GM21825 (cell line): ENCODE results near the gene INPP4B.
"Not testable (repeated sequence)": the region's sequence is repeated elsewhere in the genome, so short reads cannot be mapped to it uniquely, and the experiment has no call there.

ENCODE experiments used
- ATAC-seq: cut with Tn5 transposase; IDR thresholded peaks from one replicate; pipeline ENCODE4 v1.9.1; 2021; ENCODE audit warnings: mild to moderate bottlenecking, moderate library complexity; ENCODE audit not compliant: unreplicated experiment

INPP4B gene

DNA sequence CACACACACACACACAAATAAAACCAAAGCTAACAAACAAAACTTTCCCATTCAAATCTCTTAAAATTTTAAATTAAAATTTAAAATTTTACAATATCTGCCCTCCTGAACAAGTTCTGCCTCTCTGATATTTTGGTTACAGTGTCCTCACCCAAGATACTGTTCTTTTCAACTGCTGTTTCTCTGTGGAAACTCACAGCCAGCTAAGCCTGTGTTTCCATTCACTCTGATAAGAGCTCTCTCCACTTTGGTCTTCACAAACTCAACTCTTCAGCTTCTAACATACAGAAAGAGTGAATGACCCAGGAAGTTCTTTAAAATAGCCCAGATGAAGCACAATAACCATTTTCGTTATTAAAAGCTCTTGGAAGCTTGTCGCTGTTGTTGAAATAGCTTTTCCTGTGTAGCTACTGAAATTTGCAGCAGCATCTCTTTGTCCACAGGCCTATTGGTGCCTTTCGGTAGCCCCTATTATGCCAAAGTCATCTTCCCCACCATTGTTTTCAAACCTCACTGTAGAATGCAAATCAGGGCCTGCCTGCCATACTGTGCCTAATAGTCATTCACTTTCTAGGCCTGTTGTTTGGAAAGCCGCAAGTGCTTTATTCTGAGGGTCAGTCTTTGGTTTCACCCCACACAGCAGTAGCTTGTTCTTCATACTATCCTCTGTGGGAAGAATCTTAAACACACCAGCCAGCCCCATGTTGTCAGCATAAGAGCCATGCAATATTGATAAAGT lies 19.4 kb downstream of the INPP4B start:
- ATAC-seq, result no peak

DNA sequence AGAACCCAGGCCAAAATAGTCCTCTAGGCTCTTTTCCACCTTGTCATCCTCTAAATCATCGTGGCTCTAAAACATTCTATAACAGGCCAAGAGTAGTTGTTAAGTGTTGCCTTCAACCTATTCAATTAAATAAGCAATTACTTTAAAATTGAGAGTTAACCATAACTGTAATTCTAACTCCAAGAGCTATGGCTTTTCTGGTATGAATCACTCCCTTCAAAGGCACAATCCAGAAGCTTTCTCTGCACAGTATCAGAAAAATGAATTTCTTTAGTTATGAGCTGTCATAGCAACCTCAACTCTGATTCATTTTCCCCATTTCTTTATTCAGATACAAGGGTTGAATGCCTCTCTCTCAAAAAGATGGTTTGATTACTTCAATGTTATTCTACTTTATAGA lies 21.7 kb downstream of the INPP4B start:
- no peak for ATAC-seq

DNA sequence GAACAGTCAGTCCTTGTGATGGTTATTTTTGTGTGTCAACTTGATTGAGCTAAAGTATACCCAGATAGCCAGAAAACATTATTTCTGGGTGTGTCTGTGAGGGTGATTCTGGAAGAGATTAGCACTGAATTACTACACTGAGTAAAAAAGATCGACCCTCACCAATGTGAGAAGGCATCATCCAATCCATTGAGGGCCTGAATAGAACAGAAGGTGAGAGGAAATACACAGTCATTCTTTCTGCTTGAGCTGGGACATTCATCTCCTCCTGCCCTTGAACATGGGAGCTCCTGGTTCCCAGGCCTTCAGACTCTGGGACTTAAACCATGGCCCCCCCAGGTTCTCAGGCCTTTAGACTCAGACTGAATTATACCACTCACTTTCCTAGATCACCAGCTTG lies 22.3 kb downstream of the INPP4B start:
- no peak for ATAC-seq

DNA sequence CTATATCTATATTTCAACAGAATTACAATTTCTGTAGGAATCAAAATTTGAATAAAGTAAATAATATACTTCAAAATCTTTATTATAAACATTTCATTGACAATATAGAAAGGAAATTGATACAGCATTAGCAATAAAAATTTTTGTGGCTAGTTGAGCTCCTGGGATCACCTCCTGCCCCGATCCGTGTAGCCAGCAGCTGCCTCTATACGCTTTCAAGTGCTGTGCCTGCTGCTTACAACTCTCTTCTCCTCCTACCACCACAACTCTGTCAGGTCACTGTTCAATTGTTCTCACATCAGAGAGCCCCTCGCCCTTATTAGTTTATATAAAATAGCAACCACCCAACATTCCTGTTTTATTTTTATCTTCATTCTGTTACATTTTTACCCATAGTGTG lies 27.6 kb downstream of the INPP4B start:
- no peak for ATAC-seq

DNA sequence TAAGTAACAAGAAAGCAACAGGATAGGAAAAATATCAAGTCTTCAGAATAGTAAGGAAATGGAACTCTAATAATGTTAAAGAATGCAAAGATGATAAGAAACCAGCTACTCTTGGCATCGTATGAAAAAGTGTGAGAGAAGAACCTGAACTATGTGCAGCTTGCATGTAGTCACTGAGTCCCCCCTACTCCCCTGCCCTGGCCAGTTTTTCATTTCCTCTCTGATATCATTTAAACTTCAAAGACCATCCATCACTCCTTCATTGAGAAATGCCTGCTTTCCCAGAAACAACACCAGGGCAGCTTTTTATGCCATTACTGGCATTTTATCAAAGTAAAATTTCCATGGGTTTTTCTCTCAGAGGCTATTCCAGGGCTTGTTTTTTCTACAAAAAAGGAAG lies 28.1 kb downstream of the INPP4B start:
- ATAC-seq, result no peak

DNA sequence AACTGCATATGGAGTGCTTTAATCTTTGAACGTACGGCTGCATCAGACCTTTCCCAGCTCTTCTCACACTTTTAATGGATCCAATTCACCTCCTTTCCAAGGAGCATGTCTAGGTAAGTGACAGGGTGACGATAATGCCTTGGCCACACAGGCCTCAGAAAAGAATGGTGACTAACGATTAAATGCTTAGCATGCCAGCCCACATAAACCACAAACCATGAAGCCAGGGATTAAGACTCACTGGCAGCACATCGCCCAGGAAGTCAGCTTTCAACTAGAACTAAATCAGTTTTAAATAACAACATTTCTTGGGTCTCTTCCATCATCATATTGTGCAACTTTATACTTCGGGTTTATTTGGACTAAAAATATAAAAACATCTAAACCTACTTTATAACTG lies 28.7 kb downstream of the INPP4B start:
- ATAC-seq, result no peak

DNA sequence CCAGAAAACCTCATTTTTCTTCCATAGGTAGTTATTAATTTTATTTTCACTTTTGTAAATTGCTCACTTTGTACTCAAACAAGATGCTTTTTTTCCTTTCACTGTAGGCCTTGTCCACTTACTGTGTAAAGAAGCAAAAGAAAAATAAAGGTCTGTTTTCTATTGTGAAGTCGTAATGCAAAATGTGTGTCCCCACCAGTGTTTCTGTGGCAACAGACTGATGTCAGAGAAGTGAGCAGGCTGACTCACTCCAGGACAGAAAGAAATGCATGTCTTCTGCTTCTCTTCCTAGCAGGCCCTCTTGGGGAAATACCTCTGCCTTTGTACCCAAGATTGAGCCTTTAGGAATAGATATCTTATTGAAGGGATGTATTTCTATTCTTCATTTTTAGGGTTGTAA lies 30.3 kb downstream of the INPP4B start:
- no peak for ATAC-seq

DNA sequence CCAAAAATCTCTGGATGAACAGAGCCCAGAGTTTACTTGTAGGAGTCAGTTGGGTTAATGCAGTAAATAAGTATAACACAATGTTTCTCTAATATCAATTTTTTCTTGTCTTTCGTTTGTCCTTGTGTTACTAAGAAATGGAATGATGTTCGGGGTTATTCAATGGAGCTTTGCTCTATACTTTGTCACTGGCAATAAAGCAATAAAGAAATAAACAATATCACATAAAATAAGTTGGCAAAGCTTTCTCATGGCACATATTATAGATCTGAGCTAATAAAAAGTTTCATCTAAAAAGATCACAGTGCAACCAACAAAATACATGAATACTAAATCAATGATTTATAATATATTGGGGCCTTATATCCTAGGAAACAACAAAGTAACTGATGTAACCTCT lies 32.7 kb downstream of the INPP4B start:
- ATAC-seq, result no peak

DNA sequence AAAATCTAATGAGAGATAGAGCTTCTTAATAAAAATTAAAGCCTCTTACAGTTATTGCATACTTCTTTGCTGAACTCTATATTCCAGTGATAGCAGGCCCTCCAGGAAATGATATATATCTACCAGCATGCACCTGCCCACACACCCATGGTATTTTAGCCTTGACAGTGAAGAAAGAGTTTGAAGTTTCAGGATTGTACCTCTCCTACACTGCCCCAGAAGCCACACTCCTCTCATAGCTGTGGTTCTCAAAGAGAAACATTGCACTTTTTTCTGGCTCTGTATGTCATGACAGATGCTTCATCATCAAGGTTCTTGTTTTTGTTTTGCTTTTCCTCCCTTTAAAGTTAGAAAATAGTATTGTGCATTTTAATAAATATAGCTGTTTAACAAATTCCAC lies 34.0 kb downstream of the INPP4B start:
- ATAC-seq, result no peak

DNA sequence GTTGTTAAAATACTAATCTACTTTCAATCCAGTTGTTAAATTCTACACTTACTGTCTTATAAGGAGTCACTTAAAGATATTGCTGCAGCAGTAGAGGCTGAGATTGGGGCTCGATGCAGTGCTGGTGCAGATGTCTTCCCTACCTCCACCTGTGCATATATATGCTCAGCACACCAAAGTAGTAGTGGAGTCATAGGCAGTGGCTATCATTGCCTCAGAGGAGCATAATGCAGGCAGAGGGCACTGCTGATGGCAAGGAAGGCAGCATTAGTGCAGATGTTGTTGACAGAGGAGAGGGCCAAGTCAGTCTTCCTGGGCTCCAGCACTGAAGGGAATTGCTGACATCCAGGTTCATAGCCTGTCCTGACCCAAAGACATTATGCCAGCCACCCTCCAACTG lies 35.1 kb downstream of the INPP4B start:
- ATAC-seq, result no peak

DNA sequence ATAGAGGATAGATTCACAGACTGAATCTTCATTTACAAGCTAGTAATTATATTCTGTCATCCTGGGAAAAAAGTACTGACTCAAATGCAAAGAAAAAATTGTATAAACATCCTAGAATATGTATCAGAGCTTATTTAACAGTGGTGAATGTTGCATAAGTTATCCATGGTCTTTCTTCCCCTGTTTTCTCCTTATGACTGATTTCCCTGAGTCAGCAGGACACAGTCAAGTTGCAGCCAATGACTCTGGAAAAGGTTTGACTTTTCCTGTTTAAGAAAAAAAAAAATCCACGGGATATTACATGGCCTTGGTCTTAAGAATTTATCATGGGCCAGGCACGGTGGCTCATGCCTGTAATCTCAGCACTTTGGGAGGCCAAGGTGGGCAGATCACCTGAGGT lies 36.5 kb downstream of the INPP4B start:
- ATAC-seq, result no peak

DNA sequence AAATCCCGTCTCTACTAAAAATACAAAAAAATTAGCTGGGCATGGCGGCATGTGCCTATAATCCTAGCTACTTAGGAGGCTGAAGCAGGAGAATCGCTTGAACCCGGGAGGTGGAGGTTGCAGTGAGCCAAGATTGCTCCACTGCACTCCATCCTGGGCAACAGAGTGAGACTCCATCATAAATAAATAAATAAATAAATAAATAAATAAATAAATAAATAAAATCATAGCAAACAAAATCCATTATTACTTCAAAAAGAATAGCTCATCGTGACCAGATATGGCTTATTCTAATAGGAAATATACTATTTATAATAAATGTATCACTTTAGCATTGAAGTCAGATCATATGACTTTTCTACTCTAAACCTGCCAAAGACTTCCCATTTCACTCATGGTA lies 42.2 kb downstream of the INPP4B start:
- not testable (repeated sequence) for ATAC-seq

DNA sequence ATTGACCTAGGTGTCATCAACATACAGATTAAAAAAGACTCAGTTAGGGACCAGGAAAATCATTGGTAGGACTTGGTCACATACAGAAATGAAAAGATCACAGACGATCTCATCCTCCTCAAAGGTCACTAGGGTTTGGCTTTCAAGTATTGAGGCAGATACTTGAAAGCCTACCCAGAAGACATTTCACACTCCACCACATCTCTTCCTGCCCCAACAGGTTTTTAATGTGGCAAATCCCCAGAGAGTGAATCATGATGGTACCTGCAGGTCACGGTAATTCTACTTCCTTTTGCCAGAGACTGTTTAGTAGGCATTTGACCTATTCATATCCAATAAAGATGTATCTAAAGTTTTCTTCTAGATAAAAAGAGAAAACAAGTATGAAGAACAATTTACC lies 44.1 kb downstream of the INPP4B start:
- no peak for ATAC-seq

DNA sequence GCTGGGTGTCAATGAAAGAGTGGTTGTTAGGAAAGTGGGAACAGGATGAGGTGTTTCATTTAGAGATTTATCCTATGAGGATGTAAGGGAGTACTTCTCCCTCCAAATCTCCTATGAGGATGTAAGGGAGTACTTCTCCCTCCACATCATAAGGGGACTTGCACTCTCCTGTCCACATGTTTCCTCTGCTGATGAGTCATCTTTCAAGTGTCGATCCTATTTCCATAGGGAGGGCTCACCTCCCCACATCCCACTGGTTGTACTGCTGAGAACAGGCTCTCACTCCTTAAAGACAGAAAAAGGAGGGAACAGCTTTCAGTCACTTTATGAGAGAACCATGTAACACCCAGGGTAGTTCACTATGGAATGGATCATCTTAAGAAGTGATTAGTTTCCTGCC lies 65.0 kb downstream of the INPP4B start:
- no peak for ATAC-seq

DNA sequence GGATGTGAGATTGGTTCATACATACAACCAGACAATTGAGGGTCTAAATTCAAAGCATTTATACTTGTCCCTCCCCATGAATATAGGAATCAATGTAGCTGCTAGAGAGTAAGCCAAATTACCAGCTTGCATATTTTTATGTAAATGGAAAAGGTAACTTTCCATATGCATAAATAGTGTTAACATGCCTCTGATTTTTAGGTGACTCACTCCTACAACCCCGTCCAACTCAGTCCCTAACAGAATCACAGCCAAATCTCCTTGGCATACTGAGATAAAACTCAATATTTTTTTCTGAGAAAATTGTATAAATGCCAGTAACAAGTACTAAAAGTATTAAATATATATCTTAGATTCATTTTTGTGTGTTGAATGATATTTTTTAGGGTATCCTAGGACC lies 67.2 kb downstream of the INPP4B start:
- ATAC-seq, result no peak

DNA sequence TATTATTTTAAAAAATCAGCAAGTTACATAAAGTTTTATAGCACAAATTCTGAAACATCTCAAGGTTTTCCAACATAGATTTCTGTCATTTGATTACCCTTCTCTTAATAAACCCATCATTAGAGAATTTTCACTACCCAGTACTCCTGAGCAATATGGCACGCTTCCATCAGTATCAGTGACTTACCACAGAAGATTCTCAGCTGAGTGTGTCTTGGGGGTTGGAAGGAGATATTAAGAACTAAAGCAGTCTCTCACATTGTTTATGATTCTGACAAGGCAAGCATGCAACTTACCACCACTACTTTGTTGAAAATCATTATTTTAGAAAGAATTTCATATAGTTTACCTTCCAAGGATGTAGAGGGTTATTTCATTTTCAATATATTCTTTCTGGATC lies 67.7 kb downstream of the INPP4B start:
- ATAC-seq, result no peak

DNA sequence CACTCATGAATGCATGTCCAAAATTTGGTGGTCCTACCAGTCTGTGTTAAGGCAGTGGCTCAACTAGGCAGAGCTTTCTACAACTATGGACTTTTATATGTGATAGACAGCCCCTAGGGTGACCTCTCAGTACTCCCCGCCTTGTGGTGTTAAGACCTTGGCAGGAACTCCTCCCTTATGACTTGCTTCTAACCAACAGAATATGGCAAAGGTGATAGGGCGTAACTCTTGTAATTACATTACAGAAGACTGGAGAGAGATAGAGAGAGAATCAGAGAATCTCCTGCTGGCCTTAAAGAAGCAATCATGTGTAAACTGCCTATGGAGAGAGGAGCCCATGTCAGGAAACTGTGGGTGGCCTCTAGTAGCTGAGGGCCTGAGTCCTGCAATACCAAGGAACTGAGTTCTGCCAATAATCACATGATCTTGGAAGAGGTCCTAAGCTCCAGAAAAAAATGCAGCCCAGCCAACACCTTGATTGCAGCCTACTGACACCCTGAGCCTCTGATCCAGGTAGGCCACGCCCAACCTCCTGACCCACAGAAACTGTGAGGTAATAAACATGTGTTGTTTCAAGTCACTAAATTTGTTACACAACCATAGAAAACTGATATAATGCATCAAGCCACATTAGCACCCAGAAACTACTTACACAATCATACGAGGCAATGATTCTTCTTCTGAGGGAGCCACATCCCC lies 68.9 kb downstream of the INPP4B start:
- no peak for ATAC-seq

DNA sequence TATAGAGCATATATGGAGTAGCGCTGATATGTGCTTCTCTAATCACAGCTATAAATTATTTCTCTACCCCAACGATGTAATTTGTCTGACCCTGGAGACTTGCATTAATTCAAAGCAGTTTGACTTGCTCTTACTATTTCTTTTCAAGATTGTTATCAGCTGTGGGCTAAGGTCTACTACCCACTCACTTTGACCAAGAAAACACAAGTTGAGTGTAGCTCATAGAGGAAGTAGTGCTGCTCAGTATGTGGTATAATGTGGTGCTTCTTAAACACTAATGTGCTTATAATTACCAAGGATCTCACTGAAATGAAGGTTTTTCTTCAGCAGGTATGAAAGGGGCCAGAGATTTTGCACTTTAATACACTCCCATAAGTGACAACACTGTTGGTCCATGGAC lies 70.1 kb downstream of the INPP4B start:
- ATAC-seq, result no peak

DNA sequence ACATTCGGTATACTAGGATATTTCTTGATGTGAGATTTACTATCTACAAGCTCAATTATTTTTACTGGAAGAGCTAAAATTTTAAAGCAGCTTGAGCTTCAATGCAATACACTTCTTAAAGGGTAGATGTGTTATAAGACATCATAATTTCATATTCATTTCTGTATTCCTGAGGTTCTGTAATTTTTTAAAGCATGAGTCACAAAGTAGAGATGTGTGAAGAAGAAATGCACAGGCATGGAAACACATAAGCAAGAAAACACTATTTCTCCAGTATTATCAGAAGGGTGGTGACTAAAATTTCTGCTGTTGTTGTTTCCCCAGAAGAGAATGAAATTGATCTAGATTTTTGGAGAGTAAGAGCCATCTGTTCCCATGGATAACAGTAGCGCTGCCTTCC lies 72.6 kb downstream of the INPP4B start:
- ATAC-seq, result no peak

DNA sequence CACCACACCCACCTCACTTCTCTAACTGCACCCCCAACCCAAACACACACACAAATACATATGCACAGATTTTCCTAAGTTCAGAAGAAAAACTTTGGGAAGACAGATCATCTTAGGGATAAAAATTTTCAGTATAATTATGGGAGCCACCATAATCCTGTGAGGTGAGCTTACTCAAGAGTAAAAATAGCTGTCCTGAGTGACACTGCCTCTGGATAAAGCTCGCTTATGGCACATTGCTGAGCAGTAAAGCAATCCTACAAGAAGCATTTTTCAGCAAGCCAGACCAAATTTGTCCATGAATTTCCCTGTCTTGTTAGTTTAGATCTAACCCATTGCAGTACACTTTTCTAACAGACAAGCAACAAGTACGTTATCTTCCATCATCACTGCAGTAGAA lies 83.8 kb downstream of the INPP4B start:
- no peak for ATAC-seq

DNA sequence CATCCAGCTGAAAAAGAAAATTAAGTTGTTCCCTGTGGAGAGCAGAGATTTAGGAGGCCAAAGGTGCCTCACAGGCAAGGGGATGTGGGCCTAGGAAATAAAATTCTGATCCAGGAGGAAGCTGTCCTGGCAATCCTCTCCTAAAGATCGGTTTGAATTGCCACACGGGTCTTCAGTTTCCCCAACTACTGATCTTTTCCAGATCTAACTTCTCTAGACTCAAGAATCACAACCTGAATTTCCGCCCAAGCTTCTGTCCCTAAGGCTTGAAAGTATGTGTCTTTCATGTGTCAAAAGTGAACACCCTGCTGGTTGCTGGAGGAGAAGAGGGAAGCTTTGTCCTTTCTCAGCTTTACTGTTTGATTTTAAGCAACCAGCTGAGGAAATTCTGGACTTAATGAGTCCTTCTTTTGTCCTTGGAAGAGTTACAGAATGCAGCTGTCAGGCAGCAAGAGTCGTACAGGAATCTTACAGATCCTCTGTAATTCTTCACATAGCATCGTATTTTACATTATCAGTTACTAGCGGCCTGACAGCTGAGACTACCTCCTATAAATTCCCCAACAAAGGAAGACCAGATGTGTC lies 93.8 kb downstream of the INPP4B start:
- no peak for ATAC-seq

DNA sequence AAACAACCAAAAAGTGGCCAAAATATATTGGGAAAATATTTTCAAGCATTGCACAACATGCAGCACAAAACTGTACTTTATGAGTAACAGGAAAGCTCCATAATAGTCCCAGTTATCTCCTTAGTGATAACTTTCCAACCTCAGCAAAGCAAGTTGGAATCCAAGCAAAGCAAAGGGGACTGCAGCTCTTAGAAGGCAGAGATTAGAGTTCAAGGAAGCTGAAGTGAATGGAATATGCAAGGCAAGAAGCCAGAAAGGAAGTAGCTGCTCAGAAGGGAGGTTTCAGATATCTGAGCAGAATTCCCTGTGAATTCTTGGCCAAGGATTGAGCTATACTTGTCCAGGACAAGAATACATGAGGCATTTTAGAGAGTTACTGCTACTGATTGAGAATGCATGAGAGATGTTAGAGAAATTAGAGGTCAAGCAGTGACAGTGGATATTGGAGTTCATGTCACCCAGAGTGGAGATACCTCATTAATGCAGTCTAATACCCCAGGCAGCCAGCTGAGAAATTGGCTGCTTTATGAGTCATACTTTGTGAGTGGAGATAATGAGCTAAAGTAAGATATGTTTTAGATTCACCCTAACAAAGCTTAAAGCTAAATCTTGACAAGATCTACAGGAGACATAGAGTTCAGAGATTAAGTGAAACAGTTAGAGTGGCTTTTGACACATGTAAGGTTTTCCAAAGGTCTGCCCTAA lies 102.8 kb downstream of the INPP4B start:
- no peak for ATAC-seq
